Adipocyte (in vitro differentiated cells): ENCODE results near the gene HERC6.

Experiments
- DNase-seq: peaks from one replicate; pipeline ENCODE4 v3.0.0-alpha.2; 2015; ENCODE audit warnings: low read depth
- H3K27me3 ChIP-seq: replicated peaks from 2 replicates; pipeline ENCODE4 v1.7.0; 2013; ENCODE audit warnings: mild to moderate bottlenecking, low read length, moderate library complexity; ENCODE audit not compliant: control insufficient read depth, insufficient read depth
- H3K36me3 ChIP-seq: 2 replicates; pipeline ENCODE4 v1.7.0; 2013; ENCODE audit warnings: low read length, mild to moderate bottlenecking, moderate library complexity; ENCODE audit not compliant: control insufficient read depth, insufficient read depth, severe bottlenecking
- H3K4me1 ChIP-seq: 2 replicates; pipeline ENCODE4 v1.7.0; 2013; ENCODE audit warnings: mild to moderate bottlenecking, low read length, moderate library complexity; ENCODE audit not compliant: control insufficient read depth, insufficient read depth
- H3K4me3 ChIP-seq: 2 replicates; pipeline ENCODE4 v1.7.0; 2013; ENCODE audit warnings: mild to moderate bottlenecking, low read length, moderate library complexity
- H3K9ac ChIP-seq: 2 replicates; pipeline ENCODE4 v1.7.0; 2013; ENCODE audit warnings: mild to moderate bottlenecking, low read length, moderate library complexity
- H3K9me3 ChIP-seq: 2 replicates; pipeline ENCODE4 v1.7.0; 2013; ENCODE audit warnings: mild to moderate bottlenecking, low read length, moderate library complexity; ENCODE audit not compliant: control insufficient read depth

Gene HERC6

GRCh38 chr4:88478247-88478646, 99.6 kb downstream of the HERC6 start:
- no peaks in the 10 kb centered on the region for H3K9me3 ChIP-seq

GRCh38 chr4:88481537-88481936, 102.9 kb downstream of the HERC6 start:
- H3K27me3 ChIP-seq: no peaks in the 10 kb centered on the region
- no peaks in the 10 kb centered on the region for H3K36me3 ChIP-seq
- no peaks in the 10 kb centered on the region for H3K9me3 ChIP-seq
- no peak overlapping the region for H3K9ac ChIP-seq
- no peak overlapping the region for H3K4me3 ChIP-seq
- no peak for DNase-seq
- no peaks in the 10 kb centered on the region for H3K4me1 ChIP-seq

More at GRCh38 chr4:88478247-88478646, 99.6 kb downstream of the HERC6 start:
- H3K27me3 ChIP-seq: no peaks in the 10 kb centered on the region
- no peak overlapping the region for H3K4me3 ChIP-seq
- no peaks in the 10 kb centered on the region for H3K36me3 ChIP-seq
- no peak for DNase-seq
- no peak overlapping the region for H3K9ac ChIP-seq
- H3K4me1 ChIP-seq: no peaks in the 10 kb centered on the region

- no peak for DNase-seq
- Histone ChIP-seq H3K36me3 (no peaks in the 10 kb centered on the region), H3K27me3 (no peaks in the 10 kb centered on the region), H3K4me3 (no peak overlapping the region), H3K9ac (no peak overlapping the region), H3K4me1 (no peaks in the 10 kb centered on the region), H3K9me3 (no peaks in the 10 kb centered on the region)
Measured at GRCh38 chr4:88489100-88489761, 110.6 kb downstream of the HERC6 start.
